HG02610 (cell line): Measurements from ENCODE around the gene VMAC.

ENCODE experiments used
- ATAC-seq: cut with Tn5 transposase; IDR thresholded peaks from one replicate; pipeline ENCODE4 v1.9.1; 2021; ENCODE audit warnings: mild to moderate bottlenecking, moderate library complexity; ENCODE audit not compliant: unreplicated experiment

Gene VMAC

GRCh38 chr19:5903624-5904351 lies 884 bp upstream of the VMAC start, which contains the start of gene NDUFA11:
NDUFA11 (minus strand) TSS chr19:5903790; CDS start chr19:5903708, 82 bp downstream.
- ATAC-seq = peak; percentile 29

DNA sequence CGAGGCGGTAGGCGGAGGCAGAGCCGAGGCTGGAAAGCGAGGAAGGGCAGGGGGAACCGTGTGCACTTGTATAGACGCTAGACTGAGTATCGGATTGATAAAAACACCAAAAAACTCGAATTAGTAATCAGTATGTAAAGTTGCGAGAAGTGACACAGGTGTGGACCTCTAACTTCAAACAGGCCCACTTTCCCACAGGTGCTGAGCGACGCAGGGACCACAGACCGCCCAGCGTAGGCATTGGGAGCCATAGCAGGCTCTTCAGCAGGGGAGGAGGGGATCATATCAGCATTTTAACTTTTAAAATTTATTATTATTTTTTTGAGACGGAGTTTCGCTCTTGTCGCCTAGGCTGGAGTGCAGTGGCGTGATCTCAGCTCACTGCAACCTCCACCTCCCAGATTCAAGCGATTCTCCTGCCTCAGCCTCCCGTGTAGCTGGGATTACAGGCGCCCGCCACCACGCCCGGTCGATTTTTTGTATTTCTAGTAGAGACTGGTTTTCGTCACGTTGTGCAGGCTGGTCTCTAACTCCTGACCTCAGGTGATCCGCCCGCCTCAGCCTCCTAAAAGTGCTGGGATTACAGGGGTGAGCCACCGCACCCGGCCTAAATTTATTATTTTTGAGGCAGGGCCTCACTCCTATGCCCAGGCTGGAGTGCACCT lies 574 bp downstream of the VMAC start:
- ATAC-seq = no peak

- no peak for ATAC-seq
Observed at GRCh38 chr19:5907241-5907640, 2.6 kb downstream of the VMAC start.

DNA sequence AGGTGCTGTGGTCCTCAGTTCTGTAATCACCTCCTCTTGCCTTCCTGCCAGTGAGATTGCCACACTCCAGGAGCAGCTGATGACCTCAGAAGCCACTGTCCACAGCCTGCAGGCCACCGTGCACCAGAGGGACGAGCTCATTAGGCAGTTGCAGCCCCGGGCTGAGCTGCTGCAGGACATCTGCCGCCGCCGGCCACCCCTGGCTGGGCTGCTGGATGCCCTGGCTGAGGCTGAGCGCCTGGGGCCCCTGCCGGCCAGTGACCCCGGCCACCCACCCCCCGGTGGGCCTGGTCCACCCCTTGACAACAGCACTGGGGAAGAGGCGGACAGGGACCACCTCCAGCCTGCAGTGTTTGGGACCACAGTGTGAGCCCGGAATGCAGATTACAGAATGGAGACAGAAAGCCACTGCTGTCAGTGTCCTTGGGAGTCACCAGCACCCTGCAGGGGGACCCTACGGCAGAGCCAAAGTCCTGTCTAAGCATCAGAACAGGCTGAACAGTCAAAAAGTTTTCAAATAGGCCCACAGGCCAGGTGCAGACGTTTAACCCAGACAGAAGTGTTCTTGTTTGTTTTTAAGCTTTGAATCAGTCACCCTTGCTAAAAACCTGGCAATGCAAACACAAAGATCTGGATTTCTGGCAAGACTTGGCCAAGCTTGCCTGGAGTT lies 4.2 kb downstream of the VMAC start:
- no peak for ATAC-seq

- ATAC-seq = no peak
Observed at GRCh38 chr19:5910638-5910907, 5.9 kb downstream of the VMAC start.

- ATAC-seq = no peak
Observed at GRCh38 chr19:5911366-5911765, 6.7 kb downstream of the VMAC start.

- ATAC-seq = no peak
Observed at GRCh38 chr19:5913739-5914357, 9.2 kb downstream of the VMAC start, which contains the start of gene CAPS. CAPS (plus strand) TSS chr19:5914254; CDS start chr19:5914407, 153 bp downstream.

- ATAC-seq = no peak
Observed at GRCh38 chr19:5914358-5914774, 9.7 kb downstream of the VMAC start.

- no peak for ATAC-seq
Observed at GRCh38 chr19:5914946-5915781, 10.5 kb downstream of the VMAC start.

DNA sequence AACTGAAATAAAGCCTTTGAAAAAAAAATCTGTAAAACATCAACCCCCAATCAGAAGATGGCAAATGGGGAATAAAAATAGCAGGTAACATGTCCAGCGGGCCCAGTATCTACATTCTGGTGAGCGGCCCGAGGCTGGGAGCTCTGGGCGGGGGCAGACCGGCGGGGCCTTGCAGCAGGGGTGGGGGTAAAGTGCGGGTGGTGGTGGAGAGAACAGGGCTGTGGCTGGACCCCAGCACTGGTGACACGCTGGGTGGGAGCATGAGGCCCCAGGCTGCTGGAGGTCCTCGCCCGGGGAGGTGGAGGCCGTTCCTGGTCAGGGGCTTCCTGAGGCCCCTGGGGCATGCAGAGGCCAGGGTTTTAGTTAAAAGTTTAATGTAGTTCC lies 11.1 kb downstream of the VMAC start:
- no peak for ATAC-seq

DNA sequence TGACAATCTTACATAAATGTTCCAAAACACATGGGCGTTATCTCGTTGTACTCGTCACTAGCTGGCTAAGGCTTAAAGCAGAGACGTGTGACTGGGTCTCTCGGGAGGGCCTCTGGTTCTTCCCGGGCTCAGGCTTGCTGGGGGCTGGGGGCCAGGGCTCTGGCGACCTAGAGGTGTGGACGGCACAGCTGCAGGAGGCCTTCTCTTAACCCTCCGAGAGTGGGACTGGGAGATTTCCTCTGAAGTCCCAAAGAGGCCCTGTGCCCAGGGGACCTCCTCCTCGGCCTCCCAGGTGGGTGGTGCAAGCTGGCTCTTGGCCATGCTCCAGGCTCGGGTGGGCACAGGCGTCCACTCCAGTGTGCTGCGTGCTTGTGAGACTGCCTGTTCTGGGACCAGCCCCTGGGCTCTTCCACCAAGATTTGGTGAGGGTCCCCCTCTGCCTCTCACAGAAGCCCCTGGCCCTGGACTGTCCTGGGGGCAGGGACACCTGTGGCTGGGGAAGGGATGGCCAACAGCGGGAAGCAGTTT lies 11.6 kb downstream of the VMAC start:
- no peak for ATAC-seq

DNA sequence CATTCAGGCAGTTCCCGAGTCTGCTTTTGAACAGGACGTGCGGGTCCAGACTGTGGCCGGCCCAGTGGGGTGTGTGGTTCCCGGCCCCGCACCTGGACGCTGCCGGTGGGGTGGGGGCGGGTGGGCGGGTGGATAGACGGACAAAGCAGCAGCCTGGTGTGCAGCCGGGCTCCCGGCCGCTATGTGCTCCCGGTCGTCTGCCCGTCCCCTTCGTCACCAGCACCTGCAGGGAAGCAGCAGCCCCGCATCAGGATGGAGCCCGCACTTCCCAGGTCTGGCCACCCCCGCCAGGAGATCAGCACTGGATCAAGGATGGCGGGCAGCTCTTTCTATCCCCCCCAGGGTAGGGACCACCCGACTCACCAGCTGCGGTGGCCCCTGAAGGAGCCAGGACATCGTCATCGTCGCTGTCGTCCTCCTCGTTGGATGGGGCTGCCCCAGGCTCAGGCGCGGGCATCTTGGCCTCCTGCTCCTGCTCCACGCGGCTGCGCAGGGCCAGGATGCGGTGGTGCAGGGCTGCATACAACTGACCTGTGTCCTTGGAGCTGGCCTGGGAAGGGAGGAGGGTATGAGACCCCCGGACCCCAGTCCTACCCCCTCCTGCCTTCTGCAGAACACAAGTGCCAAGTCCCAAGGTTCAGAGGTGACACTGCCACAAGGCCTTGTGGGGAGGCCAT lies 12.9 kb downstream of the VMAC start:
- no peak for ATAC-seq

DNA sequence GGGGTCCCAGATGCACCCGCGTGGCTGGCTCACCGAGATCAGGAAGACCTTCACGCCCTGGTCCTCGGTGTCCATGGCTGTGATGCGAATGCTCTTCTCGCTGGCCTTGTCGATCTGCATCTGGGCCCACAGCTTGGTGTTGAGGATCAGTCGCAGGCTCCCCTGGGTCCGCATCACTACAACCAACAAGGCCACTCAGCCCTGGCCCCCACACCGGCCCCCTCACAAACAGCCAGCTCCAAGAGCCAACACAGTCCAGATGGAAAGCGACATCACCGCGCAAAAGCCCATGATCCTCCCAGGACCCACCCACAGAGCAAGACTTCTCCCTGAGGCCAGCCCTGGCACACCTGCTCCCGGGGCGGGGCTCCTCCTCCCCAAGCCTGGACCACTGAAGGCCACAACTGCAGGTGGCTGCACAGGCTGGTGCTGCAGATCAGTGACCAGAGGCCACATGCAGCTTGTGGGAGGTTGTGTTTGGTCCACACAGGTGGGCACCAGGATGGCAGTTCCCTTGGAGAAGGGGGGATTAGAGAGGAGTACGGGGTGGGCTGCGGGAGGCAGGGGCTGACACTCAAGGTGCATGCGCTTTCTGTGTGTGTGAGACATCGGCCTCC lies 13.9 kb downstream of the VMAC start:
- no peak for ATAC-seq

- no peak for ATAC-seq
Observed at GRCh38 chr19:5921516-5922160, 17.0 kb downstream of the VMAC start.

- no peak for ATAC-seq
Observed at GRCh38 chr19:5922161-5922545, 17.5 kb downstream of the VMAC start.

GRCh38 chr19:5923356-5923755 lies 18.7 kb downstream of the VMAC start:
- no peak for ATAC-seq

- ATAC-seq = no peak
Observed at GRCh38 chr19:5925830-5926427, 21.3 kb downstream of the VMAC start.

GRCh38 chr19:5926641-5927440 lies 22.2 kb downstream of the VMAC start:
- no peak for ATAC-seq
